LoVo (cell line): ENCODE measurements around the gene SLC39A11.

Experiments used
- DNase-seq: peaks from one replicate; pipeline ENCODE4 v3.0.0-alpha.2; 2016; ENCODE audit warnings: low spot score

Gene SLC39A11

DNA sequence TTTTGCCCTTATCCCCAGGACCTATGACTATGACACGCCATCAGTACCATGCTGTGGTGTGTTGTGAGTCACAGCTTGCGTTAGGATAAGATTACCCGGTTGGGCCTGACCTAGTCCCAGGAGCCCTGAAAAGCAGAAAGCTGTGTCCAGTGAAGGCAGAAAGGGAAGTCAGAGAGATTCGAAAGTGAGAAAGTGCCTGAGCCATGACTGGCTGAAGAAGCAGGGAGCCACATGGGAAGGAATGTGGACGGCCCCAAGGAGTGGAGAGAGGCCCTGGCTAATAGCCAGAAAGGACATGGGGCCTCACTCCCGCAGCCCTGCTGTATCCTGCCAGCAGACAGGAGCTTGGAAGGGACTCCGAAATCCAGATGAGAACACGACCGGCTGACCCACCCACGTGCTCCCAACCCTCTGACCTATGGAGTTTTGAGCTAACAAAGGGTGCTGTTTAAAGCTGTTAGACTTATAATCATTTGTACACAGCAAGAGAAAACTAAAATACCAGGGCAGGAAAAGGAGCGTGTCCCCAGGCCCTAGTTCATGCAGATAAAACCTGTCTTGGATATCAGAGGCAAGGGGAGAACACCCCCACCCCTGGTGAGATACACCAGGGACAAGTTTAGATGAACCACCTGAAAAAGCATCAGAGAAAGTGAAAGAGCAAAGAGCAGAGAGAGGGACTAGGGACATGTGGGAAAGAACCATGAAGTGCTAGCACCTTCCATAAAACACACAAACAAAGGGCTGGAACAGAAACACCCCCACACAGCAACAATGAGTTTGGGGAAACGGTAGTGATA is 115.3 kb downstream of the SLC39A11 start:
- DNase-seq, result peak; percentile 31

GRCh38 chr17:72975509-72975908 is 117.0 kb downstream of the SLC39A11 start:
- no peak for DNase-seq

DNA sequence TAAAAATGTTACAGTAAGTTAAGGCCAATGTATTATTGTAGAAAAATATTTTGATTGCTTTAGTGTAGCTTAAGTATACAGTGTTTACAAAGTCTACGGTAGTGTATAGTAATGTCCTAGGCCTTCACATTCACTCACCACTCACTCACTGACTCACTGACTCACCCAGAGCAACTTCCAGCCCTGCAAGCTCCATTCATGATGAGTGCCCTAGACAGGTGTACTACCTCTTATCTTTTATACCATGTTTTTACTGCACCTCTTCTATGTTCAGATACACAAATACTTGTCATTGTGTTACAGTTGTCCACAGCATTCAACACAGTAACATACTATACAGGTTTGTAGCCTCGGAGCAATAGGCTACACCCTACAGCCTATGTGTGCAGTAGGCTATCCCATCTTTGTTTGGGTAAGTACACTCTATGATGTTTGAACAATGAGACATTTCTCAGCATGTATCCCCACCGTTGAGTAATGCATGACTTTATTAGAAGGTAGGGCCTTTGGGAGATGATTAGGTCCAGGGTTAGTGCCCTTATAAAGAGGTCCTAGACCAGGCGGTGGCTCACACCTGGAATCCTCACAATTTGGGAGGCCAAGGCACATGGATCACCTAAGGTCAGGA is 117.8 kb downstream of the SLC39A11 start:
- no peak for DNase-seq

- DNase-seq, result no peak
These were observed 120.1 kb downstream of the SLC39A11 start for GRCh38 chr17:72972263-72972951.

- no peak for DNase-seq
These were observed 121.1 kb downstream of the SLC39A11 start for GRCh38 chr17:72971226-72971880.

- DNase-seq, result no peak
These were observed 121.7 kb downstream of the SLC39A11 start for GRCh38 chr17:72970797-72971196.

- DNase-seq, result no peak
These were observed 122.2 kb downstream of the SLC39A11 start for GRCh38 chr17:72970246-72970645.

- DNase-seq, result no peak
These were observed 123.1 kb downstream of the SLC39A11 start for GRCh38 chr17:72969293-72969906.

DNA sequence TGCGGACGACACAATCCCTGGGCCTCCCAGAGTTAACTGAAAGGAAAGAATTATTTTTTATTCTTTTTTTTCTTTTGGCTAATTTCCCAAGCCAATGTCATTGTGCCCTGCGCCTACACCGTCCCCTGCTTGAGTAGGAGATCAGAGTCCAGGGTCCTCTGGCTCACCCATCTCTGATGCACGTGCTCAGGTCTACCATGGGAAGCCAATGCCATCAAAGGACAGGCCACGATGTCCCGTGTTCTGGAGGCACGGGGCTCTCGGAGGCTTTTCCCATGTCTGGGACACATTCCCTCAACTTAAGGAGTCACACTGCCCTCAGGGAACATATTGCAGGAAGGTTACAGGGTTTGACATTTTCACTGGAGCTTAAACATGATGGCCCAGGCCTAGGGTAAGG is 123.7 kb downstream of the SLC39A11 start:
- DNase-seq, result no peak

GRCh38 chr17:72967977-72968585 is 124.4 kb downstream of the SLC39A11 start:
- no peak for DNase-seq

GRCh38 chr17:72967277-72967970 is 125.1 kb downstream of the SLC39A11 start:
- DNase-seq, result no peak

DNA sequence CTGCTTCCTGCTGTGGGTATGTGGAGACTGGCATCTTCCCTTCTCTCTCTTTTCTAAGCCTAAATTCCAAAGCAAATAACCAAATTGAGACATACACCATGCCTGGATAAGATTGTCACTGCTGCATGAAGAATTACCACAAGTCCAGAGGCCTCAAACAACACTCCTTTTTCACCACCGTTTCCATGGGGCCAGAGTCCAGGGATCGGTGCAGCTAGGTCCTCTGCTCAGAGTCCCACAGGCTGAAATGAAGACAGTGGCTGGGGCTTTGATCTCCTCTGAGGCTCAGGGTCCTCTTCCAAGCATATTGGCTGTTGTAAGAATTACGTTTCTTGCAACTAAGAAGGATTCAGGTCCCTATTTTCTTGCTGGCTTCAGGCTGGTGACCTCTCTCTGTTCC is 130.4 kb downstream of the SLC39A11 start:
- no peak for DNase-seq

GRCh38 chr17:72955391-72956140 is 136.9 kb downstream of the SLC39A11 start:
- no peak for DNase-seq

DNA sequence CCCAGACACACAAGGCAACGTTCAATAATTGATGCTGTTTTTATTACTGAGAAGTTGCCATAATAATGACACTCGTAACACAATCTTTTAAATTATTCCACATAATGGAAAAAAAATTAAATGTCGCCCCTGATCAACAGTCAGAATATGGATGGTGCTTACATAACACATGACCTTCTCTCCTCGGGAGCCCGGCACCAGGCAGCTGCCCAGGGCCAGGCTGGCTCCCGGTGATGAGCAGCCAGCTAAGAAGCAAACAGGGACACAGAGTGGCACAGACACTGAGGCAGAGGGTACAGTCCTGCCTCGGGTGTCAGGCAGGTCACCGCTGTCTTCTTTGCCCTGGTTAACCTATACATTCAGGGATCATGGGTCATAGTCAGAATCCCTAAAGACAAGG is 137.9 kb downstream of the SLC39A11 start:
- DNase-seq, result no peak

DNA sequence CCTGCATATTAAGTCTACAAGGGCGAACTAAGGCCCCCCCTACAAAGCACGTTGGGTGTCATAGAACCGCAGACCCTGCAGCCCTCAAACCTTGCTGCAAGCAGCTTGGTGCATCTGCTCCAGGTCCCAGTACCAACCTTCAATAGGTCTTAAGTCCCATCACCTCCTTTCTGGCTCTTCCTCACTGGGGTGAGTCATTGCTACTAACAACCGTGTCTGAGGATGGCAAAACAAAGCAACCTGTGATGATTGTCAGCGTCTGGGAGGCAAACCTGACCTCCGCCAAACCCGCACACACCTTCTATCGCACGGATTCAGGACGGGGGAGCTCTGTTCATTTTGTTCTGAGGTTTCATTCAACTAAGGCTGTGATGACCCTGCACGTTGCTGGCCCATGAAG is 138.9 kb downstream of the SLC39A11 start:
- no peak for DNase-seq

- DNase-seq, result no peak
These were observed 139.7 kb downstream of the SLC39A11 start for GRCh38 chr17:72952641-72953315.

GRCh38 chr17:72952220-72952619 is 140.3 kb downstream of the SLC39A11 start:
- DNase-seq, result no peak

- no peak for DNase-seq
These were observed 142.1 kb downstream of the SLC39A11 start for GRCh38 chr17:72950242-72950931.

DNA sequence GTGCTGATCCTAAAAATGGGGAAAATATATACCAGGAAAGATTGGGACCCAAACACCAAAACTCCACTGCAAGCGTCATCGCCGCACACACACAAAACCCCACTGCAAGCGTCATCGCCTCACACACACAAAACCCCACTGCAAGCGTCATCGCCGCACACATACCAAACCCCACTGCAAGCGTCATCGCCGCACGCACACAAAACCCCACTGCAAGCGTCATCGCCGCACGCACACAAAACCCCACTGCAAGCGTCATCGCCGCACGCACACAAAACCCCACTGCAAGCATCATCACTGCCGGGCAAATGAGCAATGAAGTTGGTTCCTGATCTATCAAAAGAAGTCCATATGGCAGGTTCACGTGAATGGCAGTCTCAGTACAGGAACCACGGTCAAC is 144.4 kb downstream of the SLC39A11 start:
- no peak for DNase-seq
